GM21717 (cell line): ENCODE results near the gene LRRC40.
"Not testable (repeated sequence)": the region's sequence is repeated elsewhere in the genome, so short reads cannot be mapped to it uniquely, and the experiment has no call there.

Experiments
- ATAC-seq: cut with Tn5 transposase; IDR thresholded peaks from one replicate; pipeline ENCODE4 v1.9.1; 2021; ENCODE audit warnings: mild to moderate bottlenecking, moderate library complexity; ENCODE audit not compliant: unreplicated experiment

LRRC40 gene

GRCh38 chr1:70205434-70206118, at the start of gene LRRC40:
Gene LRRC40, minus strand, starts transcription at chr1:70205579. Its CDS starts 39 bp downstream, at chr1:70205540.
- ATAC-seq, result peak; percentile 86

- ATAC-seq, result no peak
Observed at GRCh38 chr1:70248729-70249128, 43.4 kb upstream of the LRRC40 start.

GRCh38 chr1:70247768-70248167, 42.4 kb upstream of the LRRC40 start:
- no peak for ATAC-seq

GRCh38 chr1:70247122-70247521, 41.7 kb upstream of the LRRC40 start:
- ATAC-seq, result no peak

GRCh38 chr1:70239940-70240339, 34.6 kb upstream of the LRRC40 start:
- no peak for ATAC-seq

GRCh38 chr1:70234733-70235132, 29.4 kb upstream of the LRRC40 start:
- no peak for ATAC-seq

- ATAC-seq, result no peak
Observed at GRCh38 chr1:70231475-70231874, 26.1 kb upstream of the LRRC40 start.

GRCh38 chr1:70228670-70229069, 23.3 kb upstream of the LRRC40 start:
- no peak for ATAC-seq

- ATAC-seq, result peak; percentile 46
Observed at GRCh38 chr1:70227439-70227838, 22.1 kb upstream of the LRRC40 start.

GRCh38 chr1:70224954-70225353, 19.6 kb upstream of the LRRC40 start:
- no peak for ATAC-seq

- no peak for ATAC-seq
Observed at GRCh38 chr1:70222716-70223235, 17.4 kb upstream of the LRRC40 start.

GRCh38 chr1:70221238-70222121, 16.1 kb upstream of the LRRC40 start, which contains the start of gene SRSF11:
Gene SRSF11, plus strand, starts transcription at chr1:70221380. Its CDS starts 257 bp downstream, at chr1:70221637.
- peak; percentile 94 for ATAC-seq

GRCh38 chr1:70220517-70221237, 15.3 kb upstream of the LRRC40 start:
- peak; percentile 1 for ATAC-seq

- ATAC-seq, result no peak
Observed at GRCh38 chr1:70220015-70220414, 14.6 kb upstream of the LRRC40 start.

- ATAC-seq, result no peak
Observed at GRCh38 chr1:70211541-70211940, 6.2 kb upstream of the LRRC40 start.

GRCh38 chr1:70210820-70211219, 5.4 kb upstream of the LRRC40 start:
- ATAC-seq, result no peak

GRCh38 chr1:70208292-70208691, 2.9 kb upstream of the LRRC40 start:
- no peak for ATAC-seq

- no peak for ATAC-seq
Observed at GRCh38 chr1:70207492-70207891, 2.1 kb upstream of the LRRC40 start.

- not testable (repeated sequence) for ATAC-seq
Observed at GRCh38 chr1:70206833-70207232, 1.5 kb upstream of the LRRC40 start.

- peak; percentile 36 for ATAC-seq
Observed at GRCh38 chr1:70205071-70205433, 327 bp downstream of the LRRC40 start.

GRCh38 chr1:70204600-70204999, 779 bp downstream of the LRRC40 start:
- ATAC-seq, result no peak
